ENCODE measurements around the gene DNAJC25.
"Not testable (repeated sequence)": the region's sequence is repeated elsewhere in the genome, so short reads cannot be mapped to it uniquely, and the experiment has no call there.

Gene DNAJC25

DNA sequence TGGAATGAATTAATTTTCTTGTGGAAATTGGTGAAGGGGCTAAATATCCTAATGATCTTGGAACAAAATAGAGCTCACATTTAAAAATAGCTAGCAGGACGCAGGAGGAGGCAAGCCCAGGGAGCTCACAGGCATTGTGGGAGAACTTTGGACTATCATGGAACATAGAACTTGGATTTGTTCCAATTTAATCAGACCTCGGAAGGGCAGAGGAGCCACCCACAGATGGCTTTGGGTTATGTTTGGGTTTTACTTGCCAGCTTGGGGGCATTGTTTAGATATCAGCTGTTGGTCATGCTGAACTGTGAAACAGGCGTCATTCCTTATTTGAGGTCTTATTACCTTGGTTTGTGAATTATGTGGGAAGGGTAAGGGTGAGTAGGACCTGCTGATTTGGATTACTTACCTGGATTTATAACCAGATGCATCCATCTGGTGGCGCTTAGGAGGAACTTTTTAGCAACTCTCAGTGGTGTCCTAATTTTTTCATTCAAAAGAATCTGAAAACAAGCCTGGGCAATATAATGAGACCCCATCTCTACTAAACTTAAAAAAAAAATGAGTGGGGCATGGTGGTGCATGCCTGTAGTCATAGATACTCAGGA, 17.6 kb upstream of the DNAJC25 start:
- no peak overlapping the region for H3K27ac Mint-ChIP-seq
- DNase-seq (ENCODE audit: low spot score in 2 of 2) (no peak), ATAC-seq (no peak)
- no peaks in the 10 kb centered on the region for H3K36me3 Mint-ChIP-seq
- H3K4me3 Mint-ChIP-seq: no peak overlapping the region
- H3K4me1 Mint-ChIP-seq: no peaks in the 10 kb centered on the region
- H3K9me3 Mint-ChIP-seq: no peaks in the 10 kb centered on the region

DNA sequence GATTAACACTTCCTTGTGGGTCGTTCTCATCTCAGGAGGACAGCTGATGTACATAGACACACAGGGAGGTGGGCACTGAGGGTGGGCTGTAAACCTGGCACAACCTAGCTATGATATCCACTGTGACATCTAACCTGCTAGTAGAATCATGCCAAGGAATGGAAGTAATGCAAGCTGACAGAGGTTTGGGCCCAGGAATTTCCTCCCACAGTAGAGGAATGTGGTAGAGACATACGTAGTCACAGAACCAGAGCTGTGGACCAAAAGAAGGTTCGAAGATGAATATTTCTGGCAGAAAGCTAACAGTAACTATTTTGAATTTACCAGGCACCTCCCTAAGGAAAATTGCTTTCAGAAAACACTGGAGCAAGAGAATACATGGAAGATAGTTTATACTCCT, 15.2 kb upstream of the DNAJC25 start:
- H3K9me3 Mint-ChIP-seq: no peaks in the 10 kb centered on the region
- no peak for DNase-seq (ENCODE audit: low spot score in 2 of 2)
- no peak overlapping the region for H3K4me3 Mint-ChIP-seq
- no peaks in the 10 kb centered on the region for H3K4me1 Mint-ChIP-seq
- no peak for ATAC-seq
- H3K36me3 Mint-ChIP-seq: no peaks in the 10 kb centered on the region
- no peak overlapping the region for H3K27ac Mint-ChIP-seq

- ATAC-seq, H3K27ac Mint-ChIP-seq, H3K36me3 Mint-ChIP-seq: not testable (repeated sequence)
These were observed 13.8 kb upstream of the DNAJC25 start for GRCh38 chr9:111617349-111617748.

DNA sequence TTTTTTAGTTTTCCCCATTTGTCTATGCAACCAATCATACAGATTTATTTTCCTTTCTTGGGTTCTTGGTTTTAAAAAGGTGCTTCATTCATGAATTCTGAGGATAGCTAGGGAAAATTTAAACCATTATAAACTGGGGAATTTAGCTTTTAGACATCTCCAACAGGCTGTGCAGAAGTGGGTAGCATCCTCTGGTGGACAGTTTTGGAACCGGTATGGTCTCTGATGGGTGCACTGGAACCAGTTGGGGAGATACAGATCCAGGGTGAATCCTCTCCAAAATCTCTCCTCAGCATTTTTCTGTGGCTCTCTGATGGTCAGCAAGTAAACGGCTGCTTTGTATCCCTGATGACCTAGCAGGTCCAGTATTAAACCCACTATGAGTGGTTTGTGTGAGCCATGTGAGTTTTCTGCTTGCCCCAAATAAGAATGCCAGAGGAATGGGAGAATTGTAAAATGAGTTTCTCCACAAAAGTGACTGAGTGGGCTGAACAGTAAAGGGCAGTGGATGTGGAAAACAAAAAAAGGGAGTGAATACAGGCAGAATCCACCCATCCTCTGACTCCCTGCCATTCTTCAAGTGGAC, 9.1 kb upstream of the DNAJC25 start:
- H3K4me3 Mint-ChIP-seq: no peak overlapping the region
- no peak for DNase-seq (ENCODE audit: low spot score in 2 of 2)

More at GRCh38 chr9:111617349-111617748, 13.8 kb upstream of the DNAJC25 start:
- H3K4me1 Mint-ChIP-seq; H3K4me3 Mint-ChIP-seq; DNase-seq (ENCODE audit: low spot score in 2 of 2); H3K9me3 Mint-ChIP-seq: not testable (repeated sequence)

DNA sequence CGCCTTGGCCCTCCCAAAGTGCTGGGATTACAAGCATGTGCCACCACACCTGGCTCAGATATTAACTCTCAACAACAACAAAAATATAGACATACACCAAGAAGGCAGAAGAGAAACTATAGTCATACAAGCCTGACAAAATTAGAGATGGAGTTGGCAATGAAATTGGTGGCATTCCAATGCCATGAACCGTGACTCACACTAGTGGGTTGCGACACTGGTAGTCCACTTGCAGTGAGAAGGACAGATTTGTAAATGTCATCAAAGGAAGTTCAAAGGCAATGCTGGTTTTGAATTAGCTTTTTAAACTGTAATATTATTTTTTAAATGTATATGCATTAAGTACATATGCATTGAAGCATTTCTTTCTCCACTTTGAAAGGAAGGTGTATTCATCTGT, 8.5 kb upstream of the DNAJC25 start:
- no peak for ATAC-seq
- Mint-ChIP-seq H3K4me1 (no peaks in the 10 kb centered on the region), H3K27ac (no peak overlapping the region), H3K9me3 (no peaks in the 10 kb centered on the region), H3K36me3 (no peaks in the 10 kb centered on the region), H3K4me3 (no peak overlapping the region)
- no peak for DNase-seq (ENCODE audit: low spot score in 2 of 2)

More for the DNA sequence above, 9.1 kb upstream of the DNAJC25 start:
- no peaks in the 10 kb centered on the region for H3K36me3 Mint-ChIP-seq
- H3K27ac Mint-ChIP-seq: no peak overlapping the region
- ATAC-seq: peak; percentile 67
- H3K9me3 Mint-ChIP-seq: no peaks in the 10 kb centered on the region
- H3K4me1 Mint-ChIP-seq: no peaks in the 10 kb centered on the region

DNA sequence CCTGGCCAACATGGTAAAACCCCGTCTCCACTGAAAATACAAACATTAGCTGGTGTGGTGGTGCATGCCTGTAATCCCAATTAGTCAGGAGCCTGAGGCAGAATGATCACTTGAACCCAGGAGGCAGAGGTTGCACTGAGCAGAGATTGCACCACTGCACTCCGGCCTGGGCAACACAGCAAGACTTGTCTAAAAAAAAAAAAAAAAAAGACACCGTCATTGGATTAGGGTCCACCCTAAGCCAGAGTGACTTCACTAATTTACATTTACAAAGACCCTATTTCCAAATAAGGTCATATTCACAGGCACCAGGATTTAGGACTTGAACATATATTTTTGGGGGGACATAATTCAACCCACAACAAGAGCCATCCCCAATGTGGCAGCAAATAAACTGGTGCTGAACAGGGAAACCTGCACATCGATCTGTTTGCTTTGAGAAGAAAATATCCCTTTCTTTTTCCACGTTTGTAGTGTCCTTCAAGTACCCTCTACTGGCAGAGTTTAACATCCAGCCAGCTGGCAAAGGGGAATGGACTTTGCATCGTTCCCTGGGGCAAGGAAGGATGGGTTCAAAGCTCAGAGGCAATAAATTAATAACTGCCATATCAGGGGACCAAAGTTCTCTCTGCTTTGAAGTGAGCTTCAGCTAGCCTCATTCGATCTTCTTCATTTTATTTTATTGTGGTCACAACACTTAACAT, 3.7 kb upstream of the DNAJC25 start:
- Mint-ChIP-seq H3K9me3 (no peaks in the 10 kb centered on the region), H3K36me3 (peaks cover 18% of the 10 kb centered on the region), H3K27ac (no peak overlapping the region), H3K4me3 (no peak overlapping the region), H3K4me1 (peaks cover 11% of the 10 kb centered on the region)
- DNase-seq (ENCODE audit: low spot score in 2 of 2) (no peak), ATAC-seq (no peak)

DNA sequence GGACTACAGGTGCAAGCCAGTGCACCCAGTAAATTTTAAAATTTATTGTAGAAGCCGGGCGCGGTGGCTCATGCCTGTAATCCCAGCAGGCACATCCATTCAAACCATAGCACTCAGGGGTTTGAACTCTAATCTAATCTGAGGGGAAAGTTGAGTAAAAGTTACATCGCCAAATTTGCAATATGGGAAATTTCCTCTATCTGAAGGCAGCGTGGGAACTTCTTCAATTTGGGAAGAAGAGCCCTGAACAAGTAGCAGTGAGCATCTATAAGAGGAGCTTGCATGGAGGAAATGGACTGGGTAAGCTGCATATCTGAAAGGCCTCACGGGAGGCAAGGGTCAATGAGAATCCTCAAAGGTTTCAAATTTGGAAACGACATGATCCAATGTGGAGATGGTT, 2.7 kb upstream of the DNAJC25 start:
- H3K27ac Mint-ChIP-seq: no peak overlapping the region
- peaks cover 28% of the 10 kb centered on the region for H3K36me3 Mint-ChIP-seq
- no peak overlapping the region for H3K4me3 Mint-ChIP-seq
- DNase-seq (ENCODE audit: low spot score in 2 of 2) (no peak), ATAC-seq (no peak)
- peaks cover 21% of the 10 kb centered on the region for H3K4me1 Mint-ChIP-seq
- no peaks in the 10 kb centered on the region for H3K9me3 Mint-ChIP-seq

GRCh38 chr9:111630182-111630963, 761 bp upstream of the DNAJC25 start:
- ATAC-seq: peak; percentile 48
- Mint-ChIP-seq H3K4me3 (peak overlapping the region; percentile 94), H3K36me3 (peaks cover 30% of the 10 kb centered on the region), H3K27ac (peak overlapping the region; percentile 89), H3K9me3 (no peaks in the 10 kb centered on the region), H3K4me1 (peaks cover 38% of the 10 kb centered on the region)
- no peak for DNase-seq (ENCODE audit: low spot score in 2 of 2)

DNA sequence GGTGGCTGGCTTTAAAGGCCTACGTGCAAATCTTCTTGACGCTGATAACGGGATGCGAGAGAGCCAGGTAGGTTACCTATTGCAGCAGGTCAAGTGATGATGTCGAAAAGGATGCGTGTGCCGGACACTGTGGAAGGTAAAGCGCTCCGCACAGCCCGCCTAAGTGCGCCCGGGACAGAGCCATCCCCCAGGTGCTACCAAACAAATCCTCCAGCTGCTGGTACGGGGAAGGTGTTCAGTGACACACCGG, 245 bp upstream of the DNAJC25 start:
- peak overlapping the region; percentile 94 for H3K4me3 Mint-ChIP-seq
- no peaks in the 10 kb centered on the region for H3K9me3 Mint-ChIP-seq
- peaks cover 30% of the 10 kb centered on the region for H3K36me3 Mint-ChIP-seq
- H3K27ac Mint-ChIP-seq: peak overlapping the region; percentile 89
- DNase-seq (ENCODE audit: low spot score in 2 of 2): no peak
- ATAC-seq: no peak
- peaks cover 42% of the 10 kb centered on the region for H3K4me1 Mint-ChIP-seq

- peak overlapping the region; percentile 94 for H3K4me3 Mint-ChIP-seq
- DNase-seq (ENCODE audit: low spot score in 2 of 2) (no peak), ATAC-seq (no peak)
- H3K36me3 Mint-ChIP-seq: peaks cover 30% of the 10 kb centered on the region
- H3K27ac Mint-ChIP-seq: peak overlapping the region; percentile 89
- H3K4me1 Mint-ChIP-seq: peaks cover 42% of the 10 kb centered on the region
- no peaks in the 10 kb centered on the region for H3K9me3 Mint-ChIP-seq
These were observed 926 bp downstream of the DNAJC25 start for GRCh38 chr9:111632060-111632459.

- Mint-ChIP-seq H3K9me3 (no peaks in the 10 kb centered on the region), H3K27ac (peak overlapping the region; percentile 89), H3K4me1 (peaks cover 42% of the 10 kb centered on the region), H3K36me3 (peaks cover 30% of the 10 kb centered on the region), H3K4me3 (peak overlapping the region; percentile 94)
- DNase-seq (ENCODE audit: low spot score in 2 of 2) (no peak), ATAC-seq (no peak)
These were observed 1.7 kb downstream of the DNAJC25 start for GRCh38 chr9:111632695-111633388.

GRCh38 chr9:111633389-111633736, 2.2 kb downstream of the DNAJC25 start:
- Mint-ChIP-seq H3K36me3 (peaks cover 30% of the 10 kb centered on the region), H3K4me3 (peak overlapping the region; percentile 94), H3K4me1 (peaks cover 42% of the 10 kb centered on the region), H3K27ac (no peak overlapping the region), H3K9me3 (no peaks in the 10 kb centered on the region)
- no peak for ATAC-seq
- DNase-seq (ENCODE audit: low spot score in 2 of 2): no peak

GRCh38 chr9:111634860-111635259, 3.7 kb downstream of the DNAJC25 start:
- no peak for DNase-seq (ENCODE audit: low spot score in 2 of 2)
- no peaks in the 10 kb centered on the region for H3K9me3 Mint-ChIP-seq
- no peak overlapping the region for H3K27ac Mint-ChIP-seq
- ATAC-seq: no peak
- H3K4me3 Mint-ChIP-seq: no peak overlapping the region
- H3K4me1 Mint-ChIP-seq: peaks cover 42% of the 10 kb centered on the region
- peaks cover 30% of the 10 kb centered on the region for H3K36me3 Mint-ChIP-seq

GRCh38 chr9:111637421-111637950, 6.4 kb downstream of the DNAJC25 start:
- ATAC-seq: no peak
- Mint-ChIP-seq H3K27ac (no peak overlapping the region), H3K4me3 (no peak overlapping the region)

GRCh38 chr9:111644195-111644772, 13.2 kb downstream of the DNAJC25 start:
- H3K4me3 Mint-ChIP-seq: no peak overlapping the region
- H3K36me3 Mint-ChIP-seq: peaks cover 52% of the 10 kb centered on the region
- DNase-seq (ENCODE audit: low spot score in 2 of 2) (no peak), ATAC-seq (no peak)
- no peaks in the 10 kb centered on the region for H3K9me3 Mint-ChIP-seq
- H3K27ac Mint-ChIP-seq: no peak overlapping the region
- no peaks in the 10 kb centered on the region for H3K4me1 Mint-ChIP-seq

More at GRCh38 chr9:111637421-111637950, 6.4 kb downstream of the DNAJC25 start:
- Mint-ChIP-seq H3K36me3 (peaks cover 11% of the 10 kb centered on the region), H3K4me1 (peaks cover 31% of the 10 kb centered on the region), H3K9me3 (no peaks in the 10 kb centered on the region)
- no peak for DNase-seq (ENCODE audit: low spot score in 2 of 2)
